Kidney capillary endothelial cell (primary cell): ENCODE measurements around the gene PKN3.
"Not testable (repeated sequence)": the region's sequence is repeated elsewhere in the genome, so short reads cannot be mapped to it uniquely, and the experiment has no call there.

Experiments
- DNase-seq: peaks from one replicate; pipeline ENCODE4 v3.0.0-alpha.2; 2018; ENCODE audit warnings: low spot score

Gene PKN3

GRCh38 chr9:128693738-128694137, 8.6 kb upstream of the PKN3 start:
- DNase-seq = not testable (repeated sequence)

DNA sequence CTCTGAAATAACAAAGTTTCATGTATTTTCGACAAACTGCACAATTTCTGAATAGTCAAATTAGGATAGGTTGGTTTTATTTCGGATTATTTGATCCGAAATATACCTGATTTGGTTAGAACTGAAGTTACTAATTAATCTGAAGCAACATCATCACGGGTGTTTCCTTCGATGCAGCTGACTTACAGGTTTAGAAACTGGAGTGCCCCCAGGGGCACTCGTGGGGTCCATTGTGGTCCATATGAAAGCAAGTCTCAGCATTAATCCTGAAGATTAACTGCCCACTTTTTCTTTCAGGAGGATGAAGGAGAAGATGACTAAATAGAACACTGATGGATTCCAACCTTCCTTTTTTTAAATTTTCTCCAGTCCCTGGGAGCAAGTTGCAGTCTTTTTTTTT, 8.0 kb upstream of the PKN3 start:
- DNase-seq = no peak

- DNase-seq = no peak
Measured at GRCh38 chr9:128696923-128697707, 5.2 kb upstream of the PKN3 start.

- not testable (repeated sequence) for DNase-seq
Measured at GRCh38 chr9:128699096-128699795, 3.1 kb upstream of the PKN3 start.

DNA sequence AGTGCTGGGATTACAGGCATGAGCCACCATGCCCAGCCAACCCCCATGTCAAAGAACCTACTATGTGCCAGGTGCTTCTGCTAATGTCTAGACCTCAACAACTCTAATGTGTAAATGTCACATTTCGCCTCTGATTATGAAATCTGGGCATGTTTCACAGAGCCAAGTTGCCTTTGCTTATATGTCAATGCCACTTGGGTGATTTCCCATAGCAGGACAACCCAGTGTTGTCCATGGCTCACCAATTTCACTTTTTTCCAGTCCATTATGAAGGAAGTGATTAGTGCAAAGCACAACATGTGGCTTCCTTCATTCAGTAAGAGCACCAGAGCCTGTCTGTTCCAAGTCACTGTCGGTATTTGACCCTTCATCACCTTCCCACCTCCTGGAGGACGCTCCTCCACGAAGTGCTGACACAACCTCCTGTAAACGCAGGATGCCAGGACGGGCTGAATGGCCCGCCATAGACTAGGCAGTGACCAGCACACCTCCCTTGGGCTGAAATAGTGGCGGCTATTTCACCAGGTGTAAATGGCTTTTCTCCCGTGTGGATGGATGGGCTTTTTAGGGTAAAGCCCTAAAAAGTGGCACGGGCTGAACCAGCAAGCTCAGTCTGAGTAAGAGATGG, 962 bp upstream of the PKN3 start:
- no peak for DNase-seq

GRCh38 chr9:128702949-128703615, 779 bp downstream of the PKN3 start:
- DNase-seq = no peak

DNA sequence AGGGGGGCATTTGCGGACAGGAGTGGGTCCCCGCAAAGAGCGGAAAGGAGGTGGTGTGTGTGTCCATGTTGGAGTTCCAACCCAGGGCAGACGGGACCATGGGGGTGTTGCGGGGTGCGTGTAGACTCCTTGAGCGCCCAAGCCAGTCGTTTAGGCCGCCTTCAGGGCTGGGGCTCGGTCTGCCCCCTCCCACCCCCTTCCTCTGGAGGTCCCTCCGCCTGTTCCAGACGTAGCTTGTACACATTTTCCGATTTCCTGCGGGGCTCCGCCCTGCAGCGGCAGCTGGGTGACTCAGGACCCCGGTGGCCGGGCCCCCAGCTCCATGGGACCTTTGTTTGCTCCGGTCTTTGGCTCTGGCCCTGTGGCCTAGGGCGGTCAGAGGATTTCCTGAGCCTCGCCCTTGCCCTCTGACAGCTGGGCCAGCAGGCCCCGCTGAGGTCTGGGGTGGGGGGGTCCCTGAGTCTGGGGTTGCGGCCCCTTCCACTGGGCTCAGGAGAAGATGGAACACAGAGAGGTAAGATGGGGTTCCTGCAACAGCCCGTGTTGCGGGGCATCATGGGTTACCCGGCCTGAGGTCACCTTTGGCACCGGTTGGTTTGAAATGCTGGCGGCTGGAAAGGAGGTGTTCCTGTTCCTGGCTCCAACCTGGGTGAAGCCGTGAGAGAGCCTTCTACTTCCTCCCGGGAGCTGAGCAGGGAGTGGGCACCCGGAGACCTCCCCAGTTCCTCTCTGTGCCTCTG, 1.5 kb downstream of the PKN3 start:
- DNase-seq = peak; percentile 26

- no peak for DNase-seq
Measured at GRCh38 chr9:128704356-128704670, 2.0 kb downstream of the PKN3 start.

DNA sequence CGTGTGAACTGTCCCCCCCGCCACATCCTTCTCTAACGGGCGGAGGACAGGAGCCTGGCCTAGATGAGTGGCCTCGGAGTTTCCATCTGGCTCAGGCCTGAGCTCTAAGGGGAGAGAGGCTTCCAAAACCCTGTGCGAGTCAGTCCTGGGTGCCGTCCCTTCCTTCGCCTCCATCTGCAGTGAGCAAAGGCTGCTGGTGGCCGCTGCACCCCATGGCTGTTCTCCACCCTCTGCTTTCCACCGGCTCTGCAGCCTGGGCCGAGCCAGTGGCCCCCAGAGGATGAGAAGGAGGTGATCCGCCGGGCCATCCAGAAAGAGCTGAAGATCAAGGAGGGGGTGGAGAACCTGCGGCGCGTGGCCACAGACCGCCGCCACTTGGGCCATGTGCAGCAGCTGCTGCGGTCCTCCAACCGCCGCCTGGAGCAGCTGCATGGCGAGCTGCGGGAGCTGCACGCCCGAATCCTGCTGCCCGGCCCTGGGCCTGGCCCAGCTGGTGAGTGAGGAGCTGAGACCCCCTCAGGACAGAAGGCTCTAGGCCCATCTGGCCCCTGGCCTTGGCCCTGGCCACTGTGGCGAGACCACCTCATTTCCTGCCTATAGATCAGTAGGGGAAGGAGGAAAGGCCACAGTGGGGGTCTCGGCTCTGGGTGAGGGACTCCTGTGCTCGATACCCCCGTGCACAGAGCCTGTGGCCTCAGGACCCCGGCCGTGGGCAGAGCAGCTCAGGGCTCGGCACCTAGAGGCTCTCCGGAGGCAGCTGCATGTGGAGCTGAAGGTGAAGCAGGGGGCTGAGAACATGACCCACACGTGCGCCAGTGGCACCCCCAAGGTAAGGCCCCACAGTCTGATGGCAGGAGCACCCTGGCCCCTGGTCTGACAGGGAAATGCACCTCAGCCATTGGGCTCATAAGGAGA, 3.0 kb downstream of the PKN3 start:
- no peak for DNase-seq

DNA sequence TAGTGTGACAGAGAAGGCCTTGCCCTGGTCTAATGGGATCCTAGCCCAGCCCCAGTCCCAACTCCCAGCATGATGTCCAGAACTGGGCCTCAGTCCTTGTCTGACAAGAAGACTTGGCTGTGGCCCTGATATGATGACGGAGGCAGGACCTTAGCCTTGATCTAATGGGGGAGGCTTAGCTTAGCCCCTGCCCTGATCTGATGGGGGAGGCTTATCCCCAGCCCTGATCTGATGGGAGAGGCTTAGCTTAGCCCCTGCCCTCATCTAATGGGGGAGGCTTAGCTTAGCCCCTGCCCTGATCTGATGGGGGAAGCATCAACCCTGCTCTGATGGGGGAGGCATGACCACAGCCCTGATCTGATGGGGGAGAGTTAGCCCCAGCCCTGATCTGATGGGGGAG, 3.7 kb downstream of the PKN3 start:
- DNase-seq = no peak

GRCh38 chr9:128706671-128707381, 4.5 kb downstream of the PKN3 start:
- no peak for DNase-seq

- no peak for DNase-seq
Measured at GRCh38 chr9:128707446-128707845, 5.1 kb downstream of the PKN3 start.

DNA sequence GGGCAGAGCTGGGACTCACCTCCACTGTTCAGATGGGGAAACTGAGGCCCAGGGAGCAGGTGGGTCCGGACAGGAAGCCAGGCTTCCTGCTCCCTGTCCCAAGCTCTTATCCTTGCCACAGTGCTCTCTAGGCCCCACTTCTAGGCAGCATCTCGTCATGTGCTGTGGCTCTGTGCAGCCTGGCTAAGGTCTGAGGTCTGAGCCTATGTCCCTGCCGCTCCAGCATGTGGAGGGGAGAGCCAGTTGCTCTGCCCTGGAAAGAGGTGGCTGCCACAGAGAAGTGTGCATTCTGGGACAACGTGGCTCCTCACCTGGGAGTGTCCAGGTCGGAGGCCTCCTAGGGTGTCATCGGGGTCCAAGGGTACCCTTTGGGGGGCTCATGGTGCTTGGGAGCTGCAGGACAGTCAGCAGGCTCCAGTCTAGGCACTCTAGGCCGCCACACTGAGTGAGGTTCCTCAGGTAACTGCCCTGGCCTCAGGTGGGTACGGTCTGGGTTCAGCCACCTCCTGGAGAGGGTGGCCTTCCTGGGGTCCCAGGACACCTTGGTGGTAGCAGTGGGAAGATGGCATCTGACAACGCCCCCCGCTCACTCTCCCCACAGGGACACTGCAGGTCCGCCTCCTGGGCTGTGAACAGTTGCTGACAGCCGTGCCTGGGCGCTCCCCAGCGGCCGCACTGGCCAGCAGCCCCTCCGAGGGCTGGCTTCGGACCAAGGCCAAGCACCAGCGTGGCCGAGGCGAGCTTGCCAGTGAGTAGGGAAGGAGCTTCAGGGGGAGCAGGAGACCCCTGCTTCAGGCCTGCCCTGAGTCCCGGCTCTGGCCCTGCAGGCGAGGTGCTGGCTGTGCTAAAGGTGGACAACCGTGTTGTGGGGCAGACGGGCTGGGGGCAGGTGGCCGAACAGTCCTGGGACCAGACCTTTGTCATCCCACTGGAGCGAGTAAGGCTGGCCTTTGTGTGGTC, 10.4 kb downstream of the PKN3 start:
- no peak for DNase-seq

DNA sequence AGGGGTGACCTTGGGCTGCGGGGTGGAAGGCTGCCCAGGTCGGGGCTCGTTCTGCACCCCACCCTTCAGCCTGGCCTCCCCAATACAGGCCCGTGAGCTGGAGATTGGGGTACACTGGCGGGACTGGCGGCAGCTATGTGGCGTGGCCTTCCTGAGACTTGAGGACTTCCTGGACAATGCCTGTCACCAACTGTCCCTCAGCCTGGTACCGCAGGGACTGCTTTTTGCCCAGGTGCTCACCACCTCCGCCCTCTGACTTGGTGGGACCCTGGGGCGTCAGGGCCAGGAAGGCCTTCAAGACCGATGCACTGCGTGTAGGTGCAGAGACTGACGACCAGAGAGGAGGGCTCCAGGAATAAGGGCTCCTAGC, 11.1 kb downstream of the PKN3 start:
- no peak for DNase-seq

- no peak for DNase-seq
Measured at GRCh38 chr9:128713941-128714573, 11.8 kb downstream of the PKN3 start.

GRCh38 chr9:128714586-128715435, 12.5 kb downstream of the PKN3 start:
- DNase-seq = no peak

- no peak for DNase-seq
Measured at GRCh38 chr9:128715436-128715750, 13.1 kb downstream of the PKN3 start.
